Activated CD8-positive, alpha-beta T cell treated with anti-CD3 and anti-CD28 coated beads for 36 hours (primary cell): ENCODE results near the gene TP53RK. TPM values are rescaled to one million over a fixed set of nuclear protein-coding genes. Genes with fewer than 3 reads are reported as not detected.

ENCODE experiments used
- ATAC-seq: fragments of 200-7000 bp; cut with Tn5 transposase; one replicate; pipeline ENCODE4 v1.10.0; 2021; ENCODE audit warnings: mild to moderate bottlenecking, moderate library complexity
- CTCF ChIA-PET: fragments of 350-600 bp; sonication (Branson Sonifier 250); formaldehyde crosslinking; loops from one replicate; lab custom pipeline; 2021; ENCODE audit warnings: antibody characterized with exemption; lab: Charles Lee
- POLR2A ChIA-PET: fragments of 350-600 bp; sonication (Branson Sonifier 250); formaldehyde crosslinking; loops from one replicate; lab custom pipeline; 2021; ENCODE audit warnings: antibody characterized with exemption; lab: Charles Lee
- DNase-seq: peaks from one replicate; pipeline ENCODE4 v3.0.0-alpha.2; 2020
- H3K27ac Mint-ChIP-seq: one replicate; pipeline ENCODE4 v1.8.0; 2021; ENCODE audit warnings: mild to moderate bottlenecking, mixed read lengths
- H3K27me3 Mint-ChIP-seq: one replicate; pipeline ENCODE4 v1.8.0; 2021; ENCODE audit warnings: mixed read lengths
- H3K36me3 Mint-ChIP-seq: one replicate; pipeline ENCODE4 v1.8.0; 2021; ENCODE audit warnings: low read depth, mixed read lengths
- H3K4me1 Mint-ChIP-seq: one replicate; pipeline ENCODE4 v1.8.0; 2021; ENCODE audit warnings: low read depth, mixed read lengths
- H3K4me3 Mint-ChIP-seq: one replicate; pipeline ENCODE4 v1.8.0; 2021; ENCODE audit warnings: mild to moderate bottlenecking, moderate library complexity, mixed read lengths
- H3K9me3 Mint-ChIP-seq: one replicate; pipeline ENCODE4 v1.8.0; 2021; ENCODE audit warnings: mixed read lengths
- CTCF ChIP-seq: fragments of 200-600 bp; IDR thresholded peaks from one replicate; pipeline ENCODE4 v1.8.0; 2022; ENCODE audit warnings: antibody characterized with exemption, mild to moderate bottlenecking
- intact Hi-C: fragments of 100-400 bp; cut with micrococcal nuclease; formaldehyde crosslinking; loops from one replicate; pipeline ENCODE4 v1.10.0; 2022
- total RNA-seq, 2 experiments: library from RNA; stranded (reverse); gene quantifications; one replicate each; pipeline ENCODE4 v1.2.3, GENCODE V29; 2021

TP53RK gene
- total RNA-seq, 2 experiments from 2014 or later = 12.2 to 13.6 TPM

- DNase-seq (no peak), ATAC-seq (no peak)
- Mint-ChIP-seq H3K9me3 (no peaks in the 10 kb centered on the region), H3K36me3 (no peaks in the 10 kb centered on the region), H3K4me1 (no peaks in the 10 kb centered on the region), H3K4me3 (no peak overlapping the region), H3K27ac (no peak overlapping the region), H3K27me3 (peaks cover 14% of the 10 kb centered on the region)
- intact Hi-C loops = no loop called here
- ChIA-PET POLR2A (no interaction called here), CTCF (no interaction called here)
- no peak for TF ChIP-seq CTCF
Measured at GRCh38 chr20:46657618-46658017, 31.6 kb downstream of the TP53RK start.

GRCh38 chr20:46657137-46657536 lies 32.1 kb downstream of the TP53RK start:
- CTCF ChIA-PET = no interaction called here
- TF ChIP-seq CTCF = no peak
- H3K4me3 Mint-ChIP-seq = no peak overlapping the region
- no peaks in the 10 kb centered on the region for H3K36me3 Mint-ChIP-seq
- H3K4me1 Mint-ChIP-seq = no peaks in the 10 kb centered on the region
- POLR2A ChIA-PET = no interaction called here
- intact Hi-C loops = no loop called here
- DNase-seq (no peak), ATAC-seq (no peak)
- H3K27ac Mint-ChIP-seq = no peak overlapping the region
- peaks cover 15% of the 10 kb centered on the region for H3K27me3 Mint-ChIP-seq
- H3K9me3 Mint-ChIP-seq = no peaks in the 10 kb centered on the region

- ChIA-PET POLR2A (no interaction called here), CTCF (no interaction called here)
- intact Hi-C loops = no loop called here
- Mint-ChIP-seq H3K36me3 (no peaks in the 10 kb centered on the region), H3K27ac (no peak overlapping the region), H3K9me3 (no peaks in the 10 kb centered on the region), H3K27me3 (peaks cover 42% of the 10 kb centered on the region), H3K4me3 (no peak overlapping the region), H3K4me1 (no peaks in the 10 kb centered on the region)
- no peak for TF ChIP-seq CTCF
- no peak for DNase-seq
- ATAC-seq = no peak
Measured at GRCh38 chr20:46652699-46653098, 36.5 kb downstream of the TP53RK start.

- H3K27me3 Mint-ChIP-seq = peaks cover 42% of the 10 kb centered on the region
- H3K9me3 Mint-ChIP-seq = no peaks in the 10 kb centered on the region
- no peaks in the 10 kb centered on the region for H3K36me3 Mint-ChIP-seq
- DNase-seq (no peak), ATAC-seq (no peak)
- POLR2A ChIA-PET = no interaction called here
- no peak within 1 kb of the TSS for H3K4me3 Mint-ChIP-seq
- no peaks in the 10 kb centered on the region for H3K4me1 Mint-ChIP-seq
- intact Hi-C loops = no loop called here
- CTCF ChIA-PET = interaction anchor here (1.5 kb wide), 1 partner anchor 30 kb away, joined by 3 read pairs; no protein-coding TSS in a partner anchor
- no peak for TF ChIP-seq CTCF
- no peak within 1 kb of the TSS for H3K27ac Mint-ChIP-seq
Measured at GRCh38 chr20:46651091-46651962, 37.9 kb downstream of the TP53RK start, which contains the start of gene SLC13A3. SLC13A3 (minus strand) TSS chr20:46651459; CDS start chr20:46651421, 38 bp downstream.

GRCh38 chr20:46650575-46651090 lies 38.6 kb downstream of the TP53RK start:
- ATAC-seq (no peak), DNase-seq (no peak)
- Mint-ChIP-seq H3K36me3 (no peaks in the 10 kb centered on the region), H3K27me3 (peaks cover 42% of the 10 kb centered on the region), H3K4me3 (no peak overlapping the region), H3K4me1 (no peaks in the 10 kb centered on the region), H3K9me3 (no peaks in the 10 kb centered on the region), H3K27ac (no peak overlapping the region)
- no peak for TF ChIP-seq CTCF
- ChIA-PET CTCF (interaction anchor here (1.5 kb wide), 1 partner anchor 31 kb away, joined by 3 read pairs; no protein-coding TSS in a partner anchor), POLR2A (no interaction called here)
- intact Hi-C loops = no loop called here
